H1 (cell line): Measurements from ENCODE around the gene TSC22D4. TPM values are rescaled to one million over a fixed set of nuclear protein-coding genes. Genes with fewer than 3 reads are reported as not detected.

Experiments used
- CTCF ChIA-PET: fragments of 300-600 bp; sonication (Branson Sonifier 250); formaldehyde crosslinking; loops from one replicate; lab custom pipeline; 2021; ENCODE audit not compliant: partially characterized antibody; lab: Charles Lee
- POLR2A ChIA-PET: fragments of 300-600 bp; sonication (Branson Sonifier 250); formaldehyde crosslinking; loops from one replicate; lab custom pipeline; 2021; ENCODE audit warnings: inconsistent platforms; ENCODE audit not compliant: partially characterized antibody; lab: Charles Lee
- DNase-seq, 2 experiments: peaks; one replicate each; pipeline versions ENCODE4 v3.0.0 to v3.0.0-alpha.2; 2010 to 2022; ENCODE audit warnings: low spot score in 2 of 2, low read depth in 1 of 2, mixed read lengths in 1 of 2
- FAIRE-seq: peaks from 2 replicates; lab custom pipeline; 2011; peaks lifted over from hg19 to GRCh38; lab: Jason Lieb, UNC
- H2AFZ ChIP-seq: 2 replicates; pipeline ENCODE4 v1.8.1; 2012; ENCODE audit warnings: low read length, inconsistent platforms
- H2AK5ac ChIP-seq: 2 replicates; pipeline ENCODE4 v1.6.1; 2013; ENCODE audit warnings: low read depth, low read length
- H2BK120ac ChIP-seq: replicated peaks from 2 replicates; pipeline ENCODE3; 2013; ENCODE audit warnings: low read depth, low read length, inconsistent platforms
- H2BK12ac ChIP-seq: 2 replicates; pipeline ENCODE4 v1.6.1; 2013; ENCODE audit warnings: low read depth, low read length
- H2BK15ac ChIP-seq: 2 replicates; pipeline ENCODE4 v1.6.1; 2013; ENCODE audit warnings: low read length
- H2BK20ac ChIP-seq: 2 replicates; pipeline ENCODE4 v1.6.1; 2013; ENCODE audit warnings: low read length
- H2BK5ac ChIP-seq: 2 replicates; pipeline ENCODE4 v1.6.1; 2013; ENCODE audit warnings: low read depth, low read length
- H3K14ac ChIP-seq: 2 replicates; pipeline ENCODE4 v1.6.1; 2013; ENCODE audit warnings: inconsistent platforms; ENCODE audit not compliant: insufficient read length
- H3K18ac ChIP-seq: 2 replicates; pipeline ENCODE4 v1.6.1; 2013; ENCODE audit warnings: low read length; ENCODE audit errors: extremely low read depth
- H3K23ac ChIP-seq: 2 replicates; pipeline ENCODE4 v1.6.1; 2013; ENCODE audit warnings: inconsistent platforms; ENCODE audit not compliant: insufficient read length
- H3K23me2 ChIP-seq: 2 replicates; pipeline ENCODE4 v1.6.1; 2013; ENCODE audit warnings: low read depth, low read length
- H3K27ac ChIP-seq: 2 replicates; pipeline ENCODE4 v1.6.1; 2011; ENCODE audit warnings: low read depth, low read length, inconsistent platforms
- H3K27me3 ChIP-seq, 4 experiments: replicated peaks in 1 of 4; 1 replicate in 1 of 4; 2 replicates in 3 of 4; pipeline versions ENCODE4 v1.6.1 to v1.8.1; 2011 to 2013; ENCODE audit warnings: low read length in 3 of 4, mild to moderate bottlenecking in 3 of 4, inconsistent platforms in 2 of 4, mixed read lengths in 2 of 4, moderate library complexity in 1 of 4; ENCODE audit not compliant: control insufficient read depth in 3 of 4, insufficient read depth in 3 of 4; ENCODE audit errors: extremely low read depth in 1 of 4
- H3K36me3 ChIP-seq, 4 experiments: 2 replicates each; pipeline versions ENCODE4 v1.6.1 to v1.8.1; 2011 to 2013; ENCODE audit warnings: mild to moderate bottlenecking in 4 of 4, low read length in 3 of 4, moderate library complexity in 2 of 4, control low read depth in 1 of 4, inconsistent platforms in 1 of 4; ENCODE audit not compliant: insufficient read depth in 4 of 4, control insufficient read depth in 2 of 4
- H3K4ac ChIP-seq: replicated peaks from 2 replicates; pipeline ENCODE3; 2013; ENCODE audit warnings: low read length, low read depth, mixed read lengths, inconsistent platforms; ENCODE audit not compliant: insufficient read length
- H3K4me1 ChIP-seq, 4 experiments: replicated peaks in 1 of 4; 1 replicate in 1 of 4; 2 replicates in 3 of 4; pipeline versions ENCODE4 v1.6.1 to v1.8.1; 2011 to 2013; ENCODE audit warnings: low read length in 3 of 4, inconsistent platforms in 2 of 4, mixed read lengths in 1 of 4; ENCODE audit not compliant: insufficient read depth in 4 of 4, control insufficient read depth in 3 of 4
- H3K4me2 ChIP-seq, 2 experiments: 2 replicates each; pipeline versions ENCODE4 v1.6.1 to v1.8.1; 2011 to 2013; ENCODE audit warnings: low read depth in 2 of 2, low read length in 2 of 2, control low read depth in 1 of 2, inconsistent platforms in 1 of 2, mild to moderate bottlenecking in 1 of 2; ENCODE audit not compliant: insufficient read depth in 1 of 2
- H3K4me3 ChIP-seq, 4 experiments: fragments of 200-600, 300-600 bp in 1 of 4; sonication (generic), shearing (Covaris generic), sonication (Bioruptor Twin) in 1 of 4; 2 replicates each; pipeline versions ENCODE4 v1.5.1 to v1.8.1; 2011 to 2016; ENCODE audit warnings: low read length in 4 of 4, low read depth in 3 of 4, control low read depth in 2 of 4, inconsistent platforms in 2 of 4, mild to moderate bottlenecking in 2 of 4, mixed read lengths in 1 of 4, moderate library complexity in 1 of 4; ENCODE audit not compliant: insufficient read depth in 2 of 4; ENCODE audit errors: extremely low read depth in 1 of 4
- H3K56ac ChIP-seq: replicated peaks from 2 replicates; pipeline ENCODE3; 2013; ENCODE audit warnings: low read depth, mild to moderate bottlenecking, mixed read lengths, low read length, inconsistent platforms; ENCODE audit not compliant: insufficient read length
- H3K79me1 ChIP-seq: 2 replicates; pipeline ENCODE4 v1.6.1; 2013; ENCODE audit warnings: low read depth, low read length, control low read depth
- H3K79me2 ChIP-seq, 2 experiments: 2 replicates each; pipeline versions ENCODE4 v1.6.1 to v1.8.1; 2012 to 2013; ENCODE audit warnings: low read length in 2 of 2, mild to moderate bottlenecking in 2 of 2, inconsistent platforms in 1 of 2; ENCODE audit not compliant: insufficient read depth in 2 of 2, control insufficient read depth in 1 of 2
- H3K9ac ChIP-seq, 4 experiments: replicated peaks in 1 of 4; 1 replicate in 1 of 4; 2 replicates in 3 of 4; pipeline versions ENCODE4 v1.6.1 to v1.8.1; 2011 to 2013; ENCODE audit warnings: low read depth in 3 of 4, low read length in 3 of 4, control low read depth in 2 of 4, mild to moderate bottlenecking in 2 of 4, moderate library complexity in 2 of 4, inconsistent platforms in 1 of 4; ENCODE audit errors: extremely low read depth in 1 of 4
- H3K9me3 ChIP-seq, 2 experiments: 2 replicates each; pipeline versions ENCODE4 v1.6.1 to v1.8.1; 2012 to 2013; ENCODE audit warnings: mild to moderate bottlenecking in 2 of 2, moderate library complexity in 2 of 2, control low read depth in 1 of 2, inconsistent platforms in 1 of 2, low read depth in 1 of 2, low read length in 1 of 2, mixed read lengths in 1 of 2; ENCODE audit not compliant: insufficient read depth in 2 of 2
- H4K20me1 ChIP-seq, 2 experiments: replicated peaks in 1 of 2; 2 replicates each; pipeline versions ENCODE3 to v1.8.1; 2011 to 2013; ENCODE audit warnings: inconsistent platforms in 2 of 2, low read length in 2 of 2, mild to moderate bottlenecking in 1 of 2; ENCODE audit not compliant: insufficient read depth in 2 of 2, control insufficient read depth in 1 of 2
- H4K5ac ChIP-seq: 2 replicates; pipeline ENCODE4 v1.6.1; 2013; ENCODE audit warnings: low read length, low read depth, mixed read lengths, inconsistent platforms; ENCODE audit not compliant: insufficient read length
- H4K8ac ChIP-seq: 2 replicates; pipeline ENCODE4 v1.8.0; 2013; ENCODE audit warnings: mild to moderate bottlenecking, moderate library complexity, low read length, inconsistent platforms; ENCODE audit not compliant: insufficient read depth; ENCODE audit errors: extremely low read depth
- H4K91ac ChIP-seq: replicated peaks from 2 replicates; pipeline ENCODE3; 2013; ENCODE audit warnings: low read length, mixed read lengths, inconsistent platforms; ENCODE audit not compliant: insufficient read length
- SIN3A ChIP-seq, 2 experiments: IDR thresholded peaks in 1 of 2; conservative IDR thresholded peaks in 1 of 2; 2 replicates each; pipeline ENCODE4 v1.6.1; 2011 to 2012; ENCODE audit warnings: low read length in 2 of 2, improper control_type of control experiment in 1 of 2, low read depth in 1 of 2, mild to moderate bottlenecking in 1 of 2
- WGBS, 2 experiments: shearing (Covaris generic) in 1 of 2; methylation state at CpG; one replicate each; pipeline versions ENCODE4 v1.1.6 to v1.1.7; 2013 to 2015; ENCODE audit warnings: low lambda C conversion rate in 2 of 2, mixed read lengths in 2 of 2, inconsistent platforms in 1 of 2, low coverage in 1 of 2, missing lambda C conversion rate in 1 of 2; ENCODE audit not compliant: insufficient replicate concordance in 2 of 2, insufficient coverage in 1 of 2, insufficient read length in 1 of 2; ENCODE audit errors: extremely low coverage in 1 of 2, missing lambda C conversion rate in 1 of 2; 5-methylcytosine and 5-hydroxymethylcytosine counted together
- polyA plus RNA-seq, 7 experiments: library from polyadenylated mRNA; depleted of rRNA in 3 of 7; stranded (reverse) in 5 of 7; unstranded in 2 of 7; fragments of >200 nt in 5 of 7; fragments of 200-250 nt in 2 of 7; gene quantifications; 1 replicate in 5 of 7; 2 replicates in 1 of 7; 4 replicates in 1 of 7; pipeline versions ENCODE4 v1.2.1 to v1.2.3, GENCODE V29; 2011 to 2013; ENCODE audit warnings: missing spikeins in 2 of 7, mixed read lengths in 2 of 7
- total RNA-seq: library from RNA; stranded (reverse); fragmentation: NEBNext Ultra II Directional; extraction: Animal tissue kit (Norgen Biotek cat#: 25700); gene quantifications from 2 replicates; pipeline ENCODE4 v1.2.1, GENCODE V29; 2021
- TF ChIP-seq, protein P1 (sequence below): IDR thresholded peaks from 2 replicates; pipeline ENCODE4 v1.6.1; 2011; ENCODE audit warnings: low read length, improper control_type of control experiment

The TSC22D4 gene
- total and polyA plus RNA-seq, 2 of the 8 experiments (the other 6 are each of a cell fraction or from before 2014, with no cell fraction given), result 13.2 to 20.3 TPM

DNA sequence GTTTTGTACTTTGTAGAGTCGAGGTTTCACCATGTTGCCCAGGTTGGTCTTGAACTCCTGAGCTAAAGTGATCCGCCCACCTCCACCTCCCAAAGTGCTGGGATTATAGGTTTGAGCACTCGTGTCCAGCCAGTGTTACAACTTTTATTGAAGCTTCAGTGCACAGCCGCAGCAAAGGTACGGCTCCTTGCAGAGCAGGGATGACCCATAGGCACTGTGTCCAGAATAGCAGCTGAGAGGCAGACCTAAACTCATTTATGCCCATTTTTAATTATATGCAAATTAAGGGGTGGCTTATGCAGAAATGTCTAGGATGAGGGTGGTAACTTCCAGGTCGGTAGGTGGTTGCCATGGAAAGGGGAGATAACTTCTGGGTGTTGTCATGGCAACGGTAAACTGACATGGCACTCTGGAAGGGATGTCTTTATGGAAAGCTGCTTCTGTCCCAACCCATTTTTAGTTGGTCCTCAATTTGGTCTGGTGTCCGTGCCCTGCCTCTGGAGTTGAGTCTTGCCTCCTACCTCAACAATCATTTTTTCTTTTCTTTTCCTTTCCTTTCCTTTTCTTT, 27.4 kb upstream of the TSC22D4 start:
- no peak overlapping the region for H3K23ac ChIP-seq
- no peak overlapping the region for H3K4ac ChIP-seq
- no peaks in the 10 kb centered on the region for H3K79me2 ChIP-seq
- 72% methylated on average over 8 of the region's 8 CpGs; no CpG with 5 or more reads in 1 of the 2 experiments for WGBS, 2 experiments
- no peak overlapping the region for H2AK5ac ChIP-seq
- CTCF ChIA-PET, result interaction anchor here (1.4 to 1.9 kb wide), 4 partner anchors 11 to 57 kb away, joined by 4 to 8 read pairs (median 6); no protein-coding TSS in a partner anchor
- no peak overlapping the region for H4K5ac ChIP-seq
- H3K36me3 ChIP-seq, result no peaks in the 10 kb centered on the region
- FAIRE-seq, result no peak
- no peak overlapping the region for H3K56ac ChIP-seq
- no peak overlapping the region for H4K8ac ChIP-seq
- H2AFZ ChIP-seq, result no peak overlapping the region
- DNase-seq, result no peak
- H2BK5ac ChIP-seq, result no peak overlapping the region
- H2BK12ac ChIP-seq, result no peak overlapping the region
- POLR2A ChIA-PET, result interaction anchor here (0.5 to 0.7 kb wide), 2 partner anchors 62 to 346 kb away, joined by 3 read pairs; no protein-coding TSS in a partner anchor
- H3K23me2 ChIP-seq, result no peaks in the 10 kb centered on the region
- H2BK20ac ChIP-seq, result no peak overlapping the region
- no peaks in the 10 kb centered on the region; a peak in 1 of 7 replicates for H3K27me3 ChIP-seq
- no peak overlapping the region for H3K14ac ChIP-seq
- no peak overlapping the region for H4K91ac ChIP-seq
- no peaks in the 10 kb centered on the region for H3K9me3 ChIP-seq
- H3K27ac ChIP-seq, result no peak overlapping the region
- H2BK120ac ChIP-seq, result no peak overlapping the region
- H3K4me2 ChIP-seq, result no peak overlapping the region
- no peak overlapping the region for H2BK15ac ChIP-seq
- H3K79me1 ChIP-seq, result no peaks in the 10 kb centered on the region
- no peak overlapping the region for H3K9ac ChIP-seq
- no peak overlapping the region for H3K18ac ChIP-seq
- H3K4me1 ChIP-seq, result no peaks in the 10 kb centered on the region
- no peak overlapping the region for H3K4me3 ChIP-seq
- no peaks in the 10 kb centered on the region for H4K20me1 ChIP-seq
- TF ChIP-seq, protein P1, sequence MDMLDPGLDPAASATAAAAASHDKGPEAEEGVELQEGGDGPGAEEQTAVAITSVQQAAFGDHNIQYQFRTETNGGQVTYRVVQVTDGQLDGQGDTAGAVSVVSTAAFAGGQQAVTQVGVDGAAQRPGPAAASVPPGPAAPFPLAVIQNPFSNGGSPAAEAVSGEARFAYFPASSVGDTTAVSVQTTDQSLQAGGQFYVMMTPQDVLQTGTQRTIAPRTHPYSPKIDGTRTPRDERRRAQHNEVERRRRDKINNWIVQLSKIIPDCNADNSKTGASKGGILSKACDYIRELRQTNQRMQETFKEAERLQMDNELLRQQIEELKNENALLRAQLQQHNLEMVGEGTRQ, result no peak
- TF ChIP-seq SIN3A (conservative IDR thresholded peaks at IDR 0.05 in 1 of 2, IDR thresholded peaks at IDR 0.05 in 1 of 2; ENCODE audit: low read depth in 1 of 2, low read length in 2 of 2), result 0 out of 4 replicates have a peak, but pooled peaks of 1 of the 2 experiments have one; percentile 56
